Measurements from ENCODE around the gene HFE.
"Not testable (repeated sequence)": the region's sequence is repeated elsewhere in the genome, so short reads cannot be mapped to it uniquely, and the experiment has no call there.

The HFE gene

DNA sequence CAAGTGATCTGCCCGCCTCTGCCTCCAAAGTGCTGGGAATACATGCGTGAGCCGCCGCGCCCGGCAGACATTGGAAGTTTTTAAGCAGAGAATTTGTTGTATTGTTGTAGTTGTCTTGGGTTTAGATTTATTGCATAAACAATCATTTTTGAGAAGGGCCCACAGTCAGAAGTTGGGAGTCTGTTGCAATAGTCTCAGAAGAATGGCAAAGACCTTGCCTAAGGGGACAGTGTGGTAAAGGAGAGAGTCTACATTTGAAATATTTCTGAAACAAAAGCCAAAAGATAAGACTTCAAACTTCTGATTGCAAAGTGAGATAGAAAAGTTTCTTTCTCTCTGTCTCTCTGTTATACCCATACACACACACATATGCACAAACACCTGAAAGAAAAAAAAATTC, 22.5 kb downstream of the HFE start:
- H3K27ac Mint-ChIP-seq: no peak overlapping the region
- ATAC-seq (replicated peaks) (no peak), DNase-seq (no peak)
- H3K4me3 Mint-ChIP-seq: no peak overlapping the region
- peaks cover 0 to 8% of the 10 kb centered on the region in 2 donors for H3K9me3 Mint-ChIP-seq
- H3K4me1 Mint-ChIP-seq: no peaks in the 10 kb centered on the region
- H3K27me3 Mint-ChIP-seq: no peaks in the 10 kb centered on the region
- peaks cover 0 to 4% of the 10 kb centered on the region in 2 donors for H3K36me3 Mint-ChIP-seq

DNA sequence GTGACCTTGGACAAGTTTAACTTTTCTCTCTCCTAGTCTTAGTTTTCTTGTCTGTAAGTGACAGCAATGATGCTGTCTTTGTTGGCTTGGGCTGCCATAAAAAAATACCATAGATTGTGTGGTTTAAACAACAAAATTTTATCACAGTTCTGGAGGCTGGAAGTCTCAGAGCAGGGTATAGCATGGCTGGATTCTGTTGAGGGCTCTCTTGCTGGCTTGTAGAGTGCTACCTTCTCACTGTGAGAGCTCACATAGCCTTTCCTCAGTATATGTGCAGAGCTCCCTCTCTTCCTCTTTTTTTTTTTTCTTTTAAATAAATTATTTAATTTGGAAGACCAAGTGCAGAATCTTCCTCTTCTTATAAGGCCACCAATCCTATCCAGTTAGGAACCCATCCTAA, 26.3 kb downstream of the HFE start:
- no peak overlapping the region for H3K27ac Mint-ChIP-seq
- no peak for DNase-seq
- H3K4me1 Mint-ChIP-seq: no peaks in the 10 kb centered on the region
- no peaks in the 10 kb centered on the region for H3K9me3 Mint-ChIP-seq
- no peak for ATAC-seq (replicated peaks)
- no peak overlapping the region for H3K4me3 Mint-ChIP-seq
- no peaks in the 10 kb centered on the region for H3K27me3 Mint-ChIP-seq
- H3K36me3 Mint-ChIP-seq: peaks cover 0 to 2% of the 10 kb centered on the region in 2 donors

DNA sequence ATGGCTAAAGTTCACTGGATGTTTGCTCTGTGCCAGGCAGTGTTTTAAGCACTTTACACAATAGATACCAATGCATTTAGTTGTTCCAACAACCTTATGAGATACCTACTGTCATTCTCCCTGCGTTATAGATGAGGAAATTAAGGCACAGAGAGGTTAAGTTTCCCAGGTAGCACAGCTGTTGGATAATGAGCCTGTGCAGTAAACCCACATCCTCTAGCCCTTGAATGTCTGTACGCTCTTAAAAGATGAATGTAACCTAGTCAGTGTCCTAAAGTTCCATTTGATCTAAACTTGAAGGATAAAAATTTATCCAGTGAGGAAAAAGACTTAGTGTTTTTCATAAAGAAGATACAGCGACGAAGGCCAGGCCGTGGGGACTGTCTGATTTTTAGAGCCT, 28.0 kb downstream of the HFE start:
- H3K4me3 Mint-ChIP-seq: no peak overlapping the region
- DNase-seq (no peak), ATAC-seq (replicated peaks) (no peak)
- H3K4me1 Mint-ChIP-seq: no peaks in the 10 kb centered on the region
- no peaks in the 10 kb centered on the region for H3K27me3 Mint-ChIP-seq
- no peaks in the 10 kb centered on the region for H3K9me3 Mint-ChIP-seq
- H3K36me3 Mint-ChIP-seq: peaks cover 0 to 2% of the 10 kb centered on the region in 2 donors
- no peak overlapping the region for H3K27ac Mint-ChIP-seq

DNA sequence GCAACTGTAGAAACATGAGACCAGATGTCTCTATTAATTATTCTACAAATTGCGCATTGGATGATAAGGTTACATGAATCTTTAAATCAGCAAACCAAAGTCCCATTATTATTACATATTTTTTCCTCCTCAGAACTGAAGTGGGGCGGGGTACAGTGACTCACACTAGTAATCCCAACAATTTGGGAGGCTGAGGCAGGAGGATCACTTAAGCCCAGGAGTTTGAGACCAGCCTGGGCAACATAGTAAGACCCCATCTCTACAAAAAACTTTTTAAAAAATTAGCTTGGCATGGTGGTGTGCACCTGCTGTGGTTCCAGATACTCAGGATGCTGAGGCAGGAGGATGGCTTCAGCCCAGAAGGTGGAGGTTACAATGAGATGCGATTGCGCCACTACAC, 29.0 kb downstream of the HFE start:
- Mint-ChIP-seq H3K9me3 (peaks cover 0 to under 1% of the 10 kb centered on the region in 2 donors), H3K4me3 (no peak overlapping the region), H3K4me1 (peaks cover 3 to 5% of the 10 kb centered on the region in 2 donors), H3K27ac (no peak overlapping the region), H3K36me3 (peaks cover 3 to 5% of the 10 kb centered on the region in 2 donors), H3K27me3 (no peaks in the 10 kb centered on the region)
- DNase-seq: no peak
- no peak for ATAC-seq (replicated peaks)

DNA sequence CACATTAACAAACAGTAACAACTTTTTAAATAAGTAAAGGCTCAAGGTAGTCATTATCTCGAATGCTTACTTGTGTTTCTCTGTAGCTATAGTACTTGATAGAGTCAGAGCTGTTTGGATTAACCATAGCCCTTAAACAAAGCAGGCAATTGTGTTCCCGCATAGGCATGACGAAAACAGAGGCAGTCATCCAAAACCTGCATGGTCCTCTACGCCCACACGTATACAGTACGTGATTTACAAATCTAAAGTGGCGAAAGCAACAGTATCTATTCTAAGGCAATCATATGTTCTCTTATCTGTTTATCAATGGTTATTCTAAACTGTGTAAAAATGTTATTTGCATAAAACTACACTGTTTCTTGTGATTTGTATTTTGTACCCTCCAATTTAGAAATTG, 31.8 kb downstream of the HFE start:
- Mint-ChIP-seq H3K9me3 (peaks cover 3 to 5% of the 10 kb centered on the region in 2 donors), H3K27ac (no peak overlapping the region), H3K36me3 (peaks cover 15% of the 10 kb centered on the region in 2 donors), H3K4me1 (peaks cover 9 to 28% of the 10 kb centered on the region in 2 donors), H3K4me3 (no peak overlapping the region), H3K27me3 (peaks cover 5 to 12% of the 10 kb centered on the region in 2 donors)
- no peak for DNase-seq
- ATAC-seq (replicated peaks): no peak

DNA sequence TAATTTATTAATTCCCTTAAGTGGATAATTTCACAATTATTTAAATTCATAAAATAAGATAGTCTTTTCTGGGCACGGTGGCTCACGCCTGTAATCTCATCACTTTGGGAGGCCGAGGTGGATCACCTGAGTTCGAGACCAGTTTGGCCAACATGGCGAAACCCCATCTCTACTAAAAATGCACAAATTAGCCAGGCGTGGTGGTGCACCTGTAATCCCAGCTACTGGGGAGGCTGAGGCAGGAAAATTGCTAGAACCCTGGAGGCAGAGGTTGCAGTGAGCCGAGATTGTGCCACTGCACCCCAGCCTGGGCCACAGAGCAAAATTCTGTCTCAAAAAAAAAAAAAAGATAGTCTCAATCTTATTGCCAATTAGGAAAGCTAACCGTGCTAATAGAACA, 32.9 kb downstream of the HFE start:
- H3K36me3 Mint-ChIP-seq: peaks cover 25% of the 10 kb centered on the region in 2 donors
- not testable (repeated sequence) for H3K4me3 Mint-ChIP-seq

DNA sequence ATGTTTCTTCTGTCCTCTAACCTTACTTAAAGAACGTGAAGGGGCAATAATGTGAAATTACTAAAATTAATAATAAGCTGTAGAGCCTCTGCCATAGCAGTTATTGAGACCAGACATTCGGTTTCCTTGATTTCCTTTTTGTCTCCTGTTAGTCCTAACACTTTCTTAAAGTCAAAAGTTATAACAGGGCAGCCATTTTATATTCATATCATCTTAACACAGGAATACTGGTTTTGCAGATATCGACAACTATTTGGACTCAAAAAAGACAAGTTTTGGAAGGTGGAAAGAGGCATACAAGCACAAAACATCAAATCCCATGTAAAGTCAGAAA, 33.5 kb downstream of the HFE start:
- Mint-ChIP-seq H3K27me3 (peaks cover 5 to 14% of the 10 kb centered on the region in 2 donors), H3K27ac (peak overlapping the region; percentile 78), H3K9me3 (peaks cover 3 to 5% of the 10 kb centered on the region in 2 donors), H3K36me3 (peaks cover 28 to 29% of the 10 kb centered on the region in 2 donors), H3K4me3 (no peak overlapping the region), H3K4me1 (peaks cover 11 to 34% of the 10 kb centered on the region in 2 donors)
- DNase-seq (no peak), ATAC-seq (replicated peaks) (no peak)

More for the DNA sequence above, 32.9 kb downstream of the HFE start:
- ATAC-seq (replicated peaks); DNase-seq; H3K27ac Mint-ChIP-seq; H3K9me3 Mint-ChIP-seq: not testable (repeated sequence)
- H3K4me1 Mint-ChIP-seq: peaks cover 11 to 34% of the 10 kb centered on the region in 2 donors
- H3K27me3 Mint-ChIP-seq: peaks cover 5 to 14% of the 10 kb centered on the region in 2 donors

DNA sequence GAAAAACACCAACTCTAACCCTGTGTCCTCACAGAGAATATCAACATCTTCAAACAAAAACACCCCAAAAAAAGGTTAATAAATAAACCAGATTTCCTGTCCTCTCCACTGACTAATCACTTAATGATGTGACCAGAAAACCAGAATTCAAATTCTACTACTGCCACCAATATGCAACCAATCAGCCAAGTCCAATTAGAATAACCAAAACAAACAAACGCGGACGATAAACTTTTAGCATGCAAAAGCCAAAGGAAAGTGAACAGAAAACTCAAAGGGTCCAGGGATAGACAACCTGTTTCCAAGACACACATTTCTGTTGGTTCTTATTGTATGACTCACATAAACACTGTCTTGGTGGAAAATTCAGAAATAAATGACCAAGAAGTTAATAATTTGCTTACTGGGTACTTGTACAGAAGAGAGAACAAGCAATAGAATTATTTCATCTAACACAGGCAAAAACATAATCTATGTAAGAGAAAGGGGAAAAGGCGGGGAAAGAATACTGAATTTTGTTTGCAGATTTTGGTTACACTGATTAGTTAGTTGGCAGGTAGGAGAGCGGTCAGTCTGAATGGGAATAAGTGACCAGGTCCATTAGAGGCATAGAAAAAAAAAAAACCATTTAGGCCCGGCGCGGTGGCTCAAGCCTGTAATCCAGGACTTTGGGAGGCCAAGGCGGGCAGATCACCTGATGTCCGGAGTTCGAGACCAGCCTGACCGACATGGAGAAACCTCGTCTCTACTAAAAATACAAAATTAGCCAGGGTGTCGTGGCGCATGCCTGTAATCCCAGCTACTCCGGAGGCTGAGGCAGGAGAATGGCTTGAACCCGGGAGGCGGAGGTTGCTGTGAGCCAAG, 34.1 kb downstream of the HFE start:
- Mint-ChIP-seq H3K27me3 (peaks cover 5 to 14% of the 10 kb centered on the region in 2 donors), H3K4me3 (peak overlapping the region; percentile 27 to 58), H3K36me3 (peaks cover 34 to 35% of the 10 kb centered on the region in 2 donors), H3K27ac (peak overlapping the region; percentile 78), H3K9me3 (peaks cover 3 to 5% of the 10 kb centered on the region in 2 donors), H3K4me1 (peaks cover 11 to 34% of the 10 kb centered on the region in 2 donors)
- DNase-seq: no peak
- no peak for ATAC-seq (replicated peaks)

DNA sequence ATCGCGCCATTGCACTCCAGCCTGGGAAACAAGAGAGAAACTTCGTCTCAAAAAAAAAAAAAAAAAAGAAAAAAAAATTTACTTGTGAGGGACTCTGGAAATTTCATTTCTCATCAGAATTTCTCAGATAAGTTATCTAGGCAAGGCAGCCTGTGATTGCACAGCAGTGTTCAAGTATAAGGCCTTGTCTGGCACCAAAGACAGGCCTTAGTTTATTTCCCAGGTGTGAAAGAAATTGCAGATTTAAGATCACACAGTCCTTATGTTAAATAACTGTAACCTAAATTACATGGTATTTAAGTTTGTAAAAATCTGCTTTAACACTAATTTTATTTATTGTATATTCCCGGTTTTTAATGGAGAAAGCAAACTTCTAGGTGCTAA, 34.8 kb downstream of the HFE start:
- DNase-seq (no peak), ATAC-seq (replicated peaks) (no peak)
- Mint-ChIP-seq H3K27ac (peak overlapping the region; percentile 99), H3K27me3 (peaks cover 5 to 14% of the 10 kb centered on the region in 2 donors), H3K9me3 (peaks cover 3 to 5% of the 10 kb centered on the region in 2 donors), H3K4me3 (peak overlapping the region in 1 of 2 donors; percentile 98), H3K4me1 (peaks cover 16 to 40% of the 10 kb centered on the region in 2 donors), H3K36me3 (peaks cover 41 to 42% of the 10 kb centered on the region in 2 donors)

DNA sequence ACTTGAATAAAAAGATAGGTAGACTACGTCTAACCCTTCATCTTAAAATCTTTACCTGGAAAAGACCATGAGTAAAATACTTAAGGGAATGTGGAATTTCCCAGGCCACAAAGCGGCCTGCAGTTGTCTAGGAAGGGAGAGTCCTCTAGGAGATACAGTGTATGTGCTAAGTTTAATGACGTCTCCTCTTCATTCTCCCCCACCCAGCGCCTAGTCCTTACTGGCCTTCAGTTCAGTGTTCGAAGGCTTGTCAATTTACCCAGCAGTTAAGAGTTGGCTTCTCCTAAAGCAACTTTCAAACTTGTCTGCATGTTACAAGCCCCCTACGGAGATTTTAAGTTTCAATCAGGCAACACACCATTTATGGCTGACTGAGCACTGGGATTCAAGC, 35.2 kb downstream of the HFE start:
- Mint-ChIP-seq H3K4me3 (peak overlapping the region; percentile 95 to 98), H3K27me3 (peaks cover 5 to 14% of the 10 kb centered on the region in 2 donors)
- peak; percentile 12 for DNase-seq

DNA sequence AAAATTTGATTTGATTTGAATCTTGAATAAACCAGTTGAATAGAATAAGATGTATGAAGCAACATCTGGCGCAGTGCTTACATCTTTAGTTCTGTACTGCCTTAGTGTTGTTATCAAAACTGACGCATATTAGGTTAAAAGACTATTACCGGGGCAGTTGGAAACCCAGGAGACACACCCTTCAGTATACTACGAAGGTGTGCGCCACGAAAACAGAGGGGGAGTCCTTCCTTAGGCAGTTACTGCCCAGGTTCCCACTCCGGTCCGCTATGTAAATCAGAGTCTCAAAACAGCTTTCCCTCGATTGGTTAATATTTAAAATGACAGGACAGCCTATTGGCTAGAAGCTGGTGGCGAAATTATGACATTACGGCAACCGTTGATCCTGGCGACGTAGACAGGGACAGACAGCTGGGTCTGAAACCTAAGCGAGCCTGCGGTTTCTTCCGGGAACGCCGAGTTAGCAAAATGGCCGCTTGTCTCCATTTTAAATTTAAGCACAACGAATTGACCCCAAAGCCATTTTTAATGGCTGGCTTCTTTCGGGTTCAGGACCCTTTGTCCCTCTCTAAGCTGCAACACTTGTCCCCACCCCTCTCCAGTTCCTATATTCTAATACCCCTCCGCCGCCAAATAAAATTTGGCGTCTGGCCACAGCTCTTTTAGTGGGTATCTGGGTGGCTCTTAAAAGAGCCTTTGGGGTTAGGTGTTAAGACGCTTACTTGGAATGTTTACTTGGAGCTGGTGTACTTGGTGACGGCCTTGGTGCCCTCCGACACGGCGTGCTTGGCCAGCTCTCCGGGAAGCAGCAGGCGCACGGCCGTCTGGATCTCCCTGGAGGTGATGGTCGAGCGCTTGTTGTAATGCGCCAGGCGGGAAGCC, 35.8 kb downstream of the HFE start:
- H3K27ac Mint-ChIP-seq: peak overlapping the region; percentile 99
- ATAC-seq (replicated peaks) (peak; percentile 73 to 74), DNase-seq (peak; percentile 95)
- H3K4me3 Mint-ChIP-seq: peak overlapping the region; percentile 95 to 98
- peaks cover 3 to 5% of the 10 kb centered on the region in 2 donors for H3K9me3 Mint-ChIP-seq
- peaks cover 17 to 51% of the 10 kb centered on the region in 2 donors for H3K4me1 Mint-ChIP-seq
- peaks cover 5 to 14% of the 10 kb centered on the region in 2 donors for H3K27me3 Mint-ChIP-seq
- peaks cover 50 to 52% of the 10 kb centered on the region in 2 donors for H3K36me3 Mint-ChIP-seq

More for the DNA sequence above, 35.2 kb downstream of the HFE start:
- Mint-ChIP-seq H3K36me3 (peaks cover 44 to 46% of the 10 kb centered on the region in 2 donors), H3K27ac (peak overlapping the region; percentile 99), H3K9me3 (peaks cover 3 to 5% of the 10 kb centered on the region in 2 donors), H3K4me1 (peaks cover 16 to 44% of the 10 kb centered on the region in 2 donors)
- ATAC-seq (replicated peaks): no peak

DNA sequence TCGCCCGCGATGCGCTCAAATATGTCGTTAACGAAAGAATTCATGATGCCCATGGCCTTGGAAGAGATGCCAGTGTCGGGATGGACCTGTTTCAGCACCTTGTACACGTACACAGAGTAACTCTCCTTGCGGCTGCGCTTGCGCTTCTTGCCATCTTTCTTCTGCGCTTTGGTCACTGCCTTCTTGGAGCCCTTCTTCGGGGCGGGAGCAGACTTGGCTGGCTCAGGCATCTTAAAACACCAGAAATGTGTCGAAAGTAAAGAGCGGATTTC, 36.4 kb downstream of the HFE start:
- DNase-seq (peak; percentile 94), ATAC-seq (replicated peaks) (no peak)
- Mint-ChIP-seq H3K27me3 (peaks cover 5 to 14% of the 10 kb centered on the region in 2 donors), H3K4me1 (peaks cover 21 to 56% of the 10 kb centered on the region in 2 donors), H3K27ac (peak overlapping the region; percentile 99), H3K4me3 (peak overlapping the region; percentile 95 to 98), H3K36me3 (peaks cover 56 to 58% of the 10 kb centered on the region in 2 donors), H3K9me3 (peaks cover 3 to 5% of the 10 kb centered on the region in 2 donors)

DNA sequence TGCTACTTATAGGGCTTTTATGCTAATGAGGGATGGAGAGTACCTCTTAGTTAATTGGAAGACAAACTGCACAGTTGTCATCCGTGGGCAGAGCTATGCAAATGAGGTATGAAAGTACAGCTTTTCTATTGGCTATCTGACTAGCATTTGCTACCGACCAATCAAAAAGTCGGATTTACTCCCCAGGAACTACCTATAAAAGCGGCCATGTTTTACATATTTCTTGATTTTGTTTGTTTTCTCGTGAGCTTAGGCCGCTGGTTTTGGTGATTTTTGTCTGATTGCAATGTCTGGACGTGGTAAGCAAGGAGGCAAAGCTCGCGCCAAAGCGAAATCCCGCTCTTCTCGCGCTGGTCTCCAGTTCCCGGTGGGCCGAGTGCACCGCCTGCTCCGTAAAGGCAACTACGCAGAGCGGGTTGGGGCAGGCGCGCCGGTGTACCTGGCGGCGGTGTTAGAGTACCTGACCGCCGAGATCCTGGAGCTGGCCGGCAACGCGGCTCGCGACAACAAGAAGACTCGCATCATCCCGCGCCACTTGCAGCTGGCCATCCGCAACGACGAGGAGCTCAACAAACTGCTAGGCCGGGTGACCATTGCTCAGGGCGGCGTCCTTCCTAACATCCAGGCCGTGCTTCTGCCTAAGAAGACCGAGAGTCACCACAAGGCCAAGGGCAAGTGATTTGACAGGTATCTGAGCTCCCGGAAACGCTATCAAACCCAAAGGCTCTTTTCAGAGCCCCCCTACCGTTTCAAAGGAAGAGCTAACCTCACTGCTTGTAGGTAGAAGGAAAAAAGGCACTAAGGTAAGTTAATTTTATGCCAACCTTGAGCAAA, 36.9 kb downstream of the HFE start:
- Mint-ChIP-seq H3K36me3 (peaks cover 56 to 58% of the 10 kb centered on the region in 2 donors), H3K27me3 (peaks cover 5 to 14% of the 10 kb centered on the region in 2 donors), H3K4me1 (peaks cover 22 to 56% of the 10 kb centered on the region in 2 donors), H3K27ac (peak overlapping the region; percentile 99), H3K9me3 (peaks cover 3 to 5% of the 10 kb centered on the region in 2 donors), H3K4me3 (peak overlapping the region; percentile 95 to 98)
- peak; percentile 75 to 81 for ATAC-seq (replicated peaks)
- DNase-seq: no peak

Data from stimulated activated naive B cell treated with anti-CD40 and anti-IgM and Interleukin-4, amounts not matched to agents 10 μg/mL and 1 μg/mL and 100 μg/mL, for 72 hours (primary cell).